Colonic mucosa (tissue), 4 donors: Measurements from ENCODE around the gene HBG2. TPM values are rescaled to one million over a fixed set of nuclear protein-coding genes. Genes with fewer than 3 reads are reported as not detected.

Experiments
- DNase-seq: peaks from one replicate; pipeline ENCODE4 v3.0.0-alpha.2; 2020
- H3K27ac ChIP-seq: fragments of 200-600 bp; one replicate; pipeline ENCODE4 v1.8.0; 2021
- H3K27me3 ChIP-seq: fragments of 200-600 bp; one replicate; pipeline ENCODE4 v1.8.0; 2021
- H3K36me3 ChIP-seq: fragments of 200-600 bp; one replicate; pipeline ENCODE4 v1.8.0; 2021
- H3K4me1 ChIP-seq: fragments of 200-600 bp; one replicate; pipeline ENCODE4 v1.8.0; 2021; ENCODE audit warnings: mild to moderate bottlenecking
- H3K4me3 ChIP-seq: fragments of 200-600 bp; one replicate; pipeline ENCODE4 v1.8.0; 2021
- H3K9ac ChIP-seq, 2 donors: one replicate each; pipeline ENCODE4 v1.7.0; 2013; ENCODE audit warnings: control low read depth in 2 of 2, low read depth in 2 of 2, low read length in 2 of 2
- H3K9me3 ChIP-seq: fragments of 200-600 bp; one replicate; pipeline ENCODE4 v1.8.0; 2021
- intact Hi-C: fragments of 100-400 bp; cut with DNase I; formaldehyde crosslinking; loops from one replicate; pipeline ENCODE4 v1.14.1; 2022
- total RNA-seq, 2 donors: library from RNA; stranded (reverse); fragmentation: NEBNext Ultra II Directional in 1 of 2; extraction: Animal tissue kit (Norgen Biotek cat#: 25700) in 1 of 2; gene quantifications; one replicate each; pipeline ENCODE4 v1.2.1, GENCODE V29; 2021
- TF ChIP-seq, protein P1 (sequence below): fragments of 200-600 bp; IDR thresholded peaks from one replicate; pipeline ENCODE4 v1.8.0; 2022; ENCODE audit warnings: antibody characterized with exemption, mild to moderate bottlenecking
- donor health status: healthy.
- donor health status: DM: no; HTN: no; CAD: no.
- donor health status: DM: no; HTN: no; CAD: no.

HBG2 gene
- total RNA-seq, 2 donors from 2014 or later: 14.9 TPM; not detected in 1

DNA sequence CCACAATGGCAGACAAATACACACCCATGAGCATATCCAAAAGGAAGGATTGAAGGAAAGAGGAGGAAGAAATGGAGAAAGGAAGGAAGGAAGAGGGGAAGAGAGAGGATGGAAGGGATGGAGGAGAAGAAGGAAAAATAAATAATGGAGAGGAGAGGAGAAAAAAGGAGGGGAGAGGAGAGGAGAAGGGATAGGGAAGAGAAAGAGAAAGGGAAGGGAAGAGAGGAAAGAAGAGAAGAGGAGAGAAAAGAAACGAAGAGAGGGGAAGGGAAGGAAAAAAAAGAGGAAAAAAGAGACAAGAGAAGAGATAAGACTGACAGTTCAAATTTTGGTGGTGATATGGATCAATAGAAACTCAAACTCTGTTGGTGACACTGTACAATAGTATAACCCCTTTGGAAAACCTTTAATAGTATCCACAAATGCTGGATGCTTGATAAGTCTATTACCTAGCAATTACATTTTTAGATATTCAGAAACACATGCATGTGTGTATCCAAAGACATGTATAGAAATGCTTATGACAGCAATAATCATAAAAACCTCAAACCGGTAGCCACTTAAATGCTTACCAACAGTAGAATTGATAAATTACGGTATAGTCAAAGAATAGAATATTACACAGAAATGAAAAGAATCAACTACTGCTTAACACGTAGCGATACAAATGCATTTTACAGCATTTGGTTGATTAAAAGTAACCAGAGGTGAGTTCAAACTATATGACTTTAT lies 19.1 kb downstream of the HBG2 start:
- H3K36me3 ChIP-seq: no peaks in the 10 kb centered on the region
- H3K4me3 ChIP-seq: no peak overlapping the region
- TF ChIP-seq, protein P1, sequence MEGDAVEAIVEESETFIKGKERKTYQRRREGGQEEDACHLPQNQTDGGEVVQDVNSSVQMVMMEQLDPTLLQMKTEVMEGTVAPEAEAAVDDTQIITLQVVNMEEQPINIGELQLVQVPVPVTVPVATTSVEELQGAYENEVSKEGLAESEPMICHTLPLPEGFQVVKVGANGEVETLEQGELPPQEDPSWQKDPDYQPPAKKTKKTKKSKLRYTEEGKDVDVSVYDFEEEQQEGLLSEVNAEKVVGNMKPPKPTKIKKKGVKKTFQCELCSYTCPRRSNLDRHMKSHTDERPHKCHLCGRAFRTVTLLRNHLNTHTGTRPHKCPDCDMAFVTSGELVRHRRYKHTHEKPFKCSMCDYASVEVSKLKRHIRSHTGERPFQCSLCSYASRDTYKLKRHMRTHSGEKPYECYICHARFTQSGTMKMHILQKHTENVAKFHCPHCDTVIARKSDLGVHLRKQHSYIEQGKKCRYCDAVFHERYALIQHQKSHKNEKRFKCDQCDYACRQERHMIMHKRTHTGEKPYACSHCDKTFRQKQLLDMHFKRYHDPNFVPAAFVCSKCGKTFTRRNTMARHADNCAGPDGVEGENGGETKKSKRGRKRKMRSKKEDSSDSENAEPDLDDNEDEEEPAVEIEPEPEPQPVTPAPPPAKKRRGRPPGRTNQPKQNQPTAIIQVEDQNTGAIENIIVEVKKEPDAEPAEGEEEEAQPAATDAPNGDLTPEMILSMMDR: no peak
- H3K9ac ChIP-seq: no peak overlapping the region
- intact Hi-C loops: no loop called here
- H3K9me3 ChIP-seq: no peaks in the 10 kb centered on the region
- no peak overlapping the region for H3K27ac ChIP-seq
- no peaks in the 10 kb centered on the region for H3K4me1 ChIP-seq
- H3K27me3 ChIP-seq: no peaks in the 10 kb centered on the region
- DNase-seq: no peak

DNA sequence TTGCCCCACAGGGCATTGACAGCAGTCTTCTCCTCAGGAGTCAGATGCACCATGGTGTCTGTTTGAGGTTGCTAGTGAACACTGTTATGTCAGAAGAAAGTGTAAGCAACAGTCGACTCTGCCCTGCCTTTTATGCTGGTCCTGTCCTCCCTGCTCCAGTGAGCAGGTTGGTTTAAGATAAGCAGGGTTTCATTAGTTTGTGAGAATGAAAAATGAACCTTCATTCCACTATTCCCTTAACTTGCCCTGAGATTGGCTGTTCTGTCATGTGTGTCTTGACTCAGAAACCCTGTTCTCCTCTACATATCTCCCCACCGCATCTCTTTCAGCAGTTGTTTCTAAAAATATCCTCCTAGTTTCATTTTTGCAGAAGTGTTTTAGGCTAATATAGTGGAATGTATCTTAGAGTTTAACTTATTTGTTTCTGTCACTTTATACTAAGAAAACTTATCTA lies 20.2 kb downstream of the HBG2 start, which contains the start of gene HBD:
HBD (minus strand) TSS at position 103 of the 454 bp plus-strand sequence; CDS start at position 53, 50 bp downstream.
- intact Hi-C loops: no loop called here

GRCh38 chr11:5233307-5233706 lies 21.3 kb downstream of the HBG2 start:
- Histone ChIP-seq H3K9me3 (no peaks in the 10 kb centered on the region), H3K27ac (no peak overlapping the region), H3K4me3 (no peak overlapping the region), H3K9ac (no peak overlapping the region), H3K4me1 (no peaks in the 10 kb centered on the region), H3K36me3 (no peaks in the 10 kb centered on the region), H3K27me3 (no peaks in the 10 kb centered on the region)
- TF ChIP-seq, protein P1: no peak
- intact Hi-C loops: no loop called here
- DNase-seq: no peak

More for the DNA sequence above, 20.2 kb downstream of the HBG2 start, which contains the start of gene HBD:
- Histone ChIP-seq H3K4me1 (no peaks in the 10 kb centered on the region), H3K27me3 (no peaks in the 10 kb centered on the region), H3K9ac (no peak within 1 kb of the TSS), H3K36me3 (no peaks in the 10 kb centered on the region), H3K4me3 (no peak within 1 kb of the TSS), H3K9me3 (no peaks in the 10 kb centered on the region), H3K27ac (no peak within 1 kb of the TSS)
- no peak for DNase-seq
- TF ChIP-seq, protein P1: no peak

GRCh38 chr11:5232821-5233220 lies 21.8 kb downstream of the HBG2 start:
- Histone ChIP-seq H3K4me3 (no peak overlapping the region), H3K9me3 (no peaks in the 10 kb centered on the region), H3K36me3 (no peaks in the 10 kb centered on the region), H3K4me1 (no peaks in the 10 kb centered on the region), H3K9ac (no peak overlapping the region), H3K27me3 (no peaks in the 10 kb centered on the region), H3K27ac (no peak overlapping the region)
- TF ChIP-seq, protein P1: no peak
- intact Hi-C loops: no loop called here
- DNase-seq: no peak

- Histone ChIP-seq H3K9me3 (no peaks in the 10 kb centered on the region), H3K4me1 (no peaks in the 10 kb centered on the region), H3K27ac (no peak overlapping the region), H3K27me3 (no peaks in the 10 kb centered on the region), H3K4me3 (no peak overlapping the region), H3K36me3 (no peaks in the 10 kb centered on the region), H3K9ac (no peak overlapping the region)
- TF ChIP-seq, protein P1: no peak
- intact Hi-C loops: no loop called here
- no peak for DNase-seq
These were observed 22.4 kb downstream of the HBG2 start for GRCh38 chr11:5232176-5232575.
